HepG2 (cell line): ENCODE measurements around the gene UTS2R. TPM values are rescaled to one million over a fixed set of nuclear protein-coding genes. Genes with fewer than 3 reads are reported as not detected.

Experiments used
- ATAD3A ChIP-seq: sonication (generic); formaldehyde crosslinking; IDR thresholded peaks from 2 replicates; pipeline ENCODE4 v1.4.0; 2020; ENCODE audit warnings: missing genetic modification reagents
- CBX1 ChIP-seq: IDR thresholded peaks from one replicate; pipeline ENCODE4 v1.6.1; 2016; ENCODE audit warnings: antibody characterized with exemption, low read depth
- CCAR2 ChIP-seq: fragments of 200-400 bp; formaldehyde crosslinking; optimal IDR thresholded peaks from 2 replicates; pipeline ENCODE3; 2018; ENCODE audit warnings: low read depth, mild to moderate bottlenecking, low read length, moderate library complexity
- FOXK1 ChIP-seq: sonication (generic); formaldehyde crosslinking; IDR thresholded peaks from 2 replicates; pipeline ENCODE4 v1.4.0; 2020; ENCODE audit warnings: low read depth, missing genetic modification reagents, borderline replicate concordance
- GZF1 ChIP-seq: sonication (generic); formaldehyde crosslinking; IDR thresholded peaks from 2 replicates; pipeline ENCODE4 v1.5.1; 2020; ENCODE audit warnings: mild to moderate bottlenecking, missing genetic modification reagents
- ZBTB7B ChIP-seq: sonication (generic); formaldehyde crosslinking; IDR thresholded peaks from 2 replicates; pipeline ENCODE4 v1.4.0; 2020; ENCODE audit warnings: missing genetic modification reagents
- ZNF460 ChIP-seq: sonication (generic); formaldehyde crosslinking; IDR thresholded peaks from 2 replicates; pipeline ENCODE4 v1.5.1; 2020; ENCODE audit warnings: missing genetic modification reagents, mild to moderate bottlenecking, borderline replicate concordance
- polyA plus RNA-seq, 8 experiments: library from polyadenylated mRNA; depleted of rRNA in 3 of 8; stranded (reverse) in 7 of 8; unstranded in 1 of 8; fragments of >200 nt; fragmentation: Illumina TruSeq in 4 of 8; extraction: Trizol in 4 of 8; gene quantifications; 2 replicates each; pipeline versions ENCODE4 v1.2.1 to v1.2.3, GENCODE V29; 2011 to 2016; ENCODE audit warnings: low read depth in 4 of 8, missing spikeins in 1 of 8, mixed read lengths in 1 of 8; ENCODE audit not compliant: insufficient read depth in 1 of 8
- total RNA-seq, 5 experiments: library from RNA; depleted of rRNA; stranded (reverse); fragments of >200 nt; fragmentation: Illumina TruSeq; extraction: Trizol; gene quantifications; 2 replicates each; pipeline ENCODE4 v1.2.3, GENCODE V29; 2016; ENCODE audit warnings: low read depth in 1 of 5
- TF ChIP-seq, protein P1 (sequence below): sonication (generic); formaldehyde crosslinking; IDR thresholded peaks from 2 replicates; pipeline ENCODE4 v1.4.0; 2020; ENCODE audit warnings: mild to moderate bottlenecking, low read depth, missing genetic modification reagents
- TF ChIP-seq, protein P2 (sequence below): sonication (generic); formaldehyde crosslinking; IDR thresholded peaks from 2 replicates; pipeline ENCODE4 v1.4.0; 2020; ENCODE audit warnings: missing genetic modification reagents
- TF ChIP-seq, protein P3 (sequence below): sonication (generic); formaldehyde crosslinking; IDR thresholded peaks from 2 replicates; pipeline ENCODE4 v1.4.0; 2020; ENCODE audit warnings: missing genetic modification reagents, borderline replicate concordance
- TF ChIP-seq, protein P4 (sequence below): sonication (generic); formaldehyde crosslinking; IDR thresholded peaks from 2 replicates; pipeline ENCODE4 v1.4.0; 2020; ENCODE audit warnings: mild to moderate bottlenecking, missing genetic modification reagents
- TF ChIP-seq, protein P5 (sequence below): sonication (generic); formaldehyde crosslinking; IDR thresholded peaks from 2 replicates; pipeline ENCODE4 v1.8.1; 2023; ENCODE audit warnings: missing genetic modification reagents, mild to moderate bottlenecking, borderline replicate concordance
- TF ChIP-seq, protein P6 (sequence below), 2 experiments: sonication (generic) in 1 of 2; formaldehyde crosslinking in 1 of 2; IDR thresholded peaks; 2 replicates each; pipeline versions ENCODE4 v1.4.0 to v1.6.1; 2018 to 2020; ENCODE audit warnings: missing genetic modification reagents in 2 of 2, borderline replicate concordance in 1 of 2, low read depth in 1 of 2, mild to moderate bottlenecking in 1 of 2, missing biosample characterization in 1 of 2

UTS2R gene
- total and polyA plus RNA-seq, 2 of the 13 experiments (the other 11 are each of a cell fraction or from before 2014, with no cell fraction given) = 0.13 to 0.15 TPM

DNA sequence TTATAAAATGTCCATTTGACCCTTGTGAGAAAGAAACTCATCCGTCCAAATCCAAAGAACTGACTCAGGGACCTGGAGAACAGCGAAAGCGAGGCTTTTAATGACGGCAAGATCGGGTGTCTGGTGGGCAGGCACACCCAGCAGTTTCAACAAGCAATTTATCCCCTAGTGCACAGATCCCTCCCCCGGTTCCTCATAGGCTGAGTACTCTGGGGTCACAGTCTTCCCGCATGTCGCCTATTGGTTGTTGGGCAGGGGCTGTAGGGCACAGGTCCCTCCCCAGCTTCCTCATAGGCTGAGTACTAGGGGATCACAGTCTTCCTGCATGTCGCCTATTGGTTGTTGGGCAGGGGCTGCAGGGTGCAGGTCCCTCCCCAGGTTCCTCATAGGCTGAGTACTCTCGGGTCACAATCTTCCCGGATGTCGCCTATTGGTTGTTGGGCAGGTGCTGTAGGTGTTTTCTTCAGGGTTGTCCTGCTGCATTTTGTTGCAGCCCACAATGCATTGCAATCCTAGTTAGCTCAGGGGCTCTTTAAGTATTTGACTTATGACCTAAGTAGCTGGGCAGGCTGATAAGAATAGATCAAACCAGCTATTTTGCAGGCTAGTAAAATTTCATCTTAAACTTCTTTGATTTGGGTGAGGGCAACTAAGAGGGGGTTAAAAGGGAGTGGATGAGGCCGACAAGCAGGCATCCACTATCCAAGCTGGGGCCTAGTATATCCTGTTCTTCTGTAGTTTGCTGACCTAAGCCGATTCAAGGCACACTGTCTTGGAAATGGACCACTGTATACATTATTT, 3.6 kb upstream of the UTS2R start (continued):
- TF ChIP-seq, protein P1, sequence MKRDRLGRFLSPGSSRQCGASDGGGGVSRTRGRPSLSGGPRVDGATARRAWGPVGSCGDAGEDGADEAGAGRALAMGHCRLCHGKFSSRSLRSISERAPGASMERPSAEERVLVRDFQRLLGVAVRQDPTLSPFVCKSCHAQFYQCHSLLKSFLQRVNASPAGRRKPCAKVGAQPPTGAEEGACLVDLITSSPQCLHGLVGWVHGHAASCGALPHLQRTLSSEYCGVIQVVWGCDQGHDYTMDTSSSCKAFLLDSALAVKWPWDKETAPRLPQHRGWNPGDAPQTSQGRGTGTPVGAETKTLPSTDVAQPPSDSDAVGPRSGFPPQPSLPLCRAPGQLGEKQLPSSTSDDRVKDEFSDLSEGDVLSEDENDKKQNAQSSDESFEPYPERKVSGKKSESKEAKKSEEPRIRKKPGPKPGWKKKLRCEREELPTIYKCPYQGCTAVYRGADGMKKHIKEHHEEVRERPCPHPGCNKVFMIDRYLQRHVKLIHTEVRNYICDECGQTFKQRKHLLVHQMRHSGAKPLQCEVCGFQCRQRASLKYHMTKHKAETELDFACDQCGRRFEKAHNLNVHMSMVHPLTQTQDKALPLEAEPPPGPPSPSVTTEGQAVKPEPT = no peak
- TF ChIP-seq CCAR2 (no peak), FOXK1 (CRISPR knock-in tag) (0 out of 2 replicates have a peak, but pooled peaks have one; percentile 39), ATAD3A (CRISPR knock-in tag) (no peak), ZBTB7B (CRISPR knock-in tag) (0 out of 2 replicates have a peak, but pooled peaks have one; percentile 33), ZNF460 (CRISPR knock-in tag) (no peak), GZF1 (CRISPR knock-in tag) (no peak), CBX1 (peak; percentile 84)
- TF ChIP-seq, protein P2, sequence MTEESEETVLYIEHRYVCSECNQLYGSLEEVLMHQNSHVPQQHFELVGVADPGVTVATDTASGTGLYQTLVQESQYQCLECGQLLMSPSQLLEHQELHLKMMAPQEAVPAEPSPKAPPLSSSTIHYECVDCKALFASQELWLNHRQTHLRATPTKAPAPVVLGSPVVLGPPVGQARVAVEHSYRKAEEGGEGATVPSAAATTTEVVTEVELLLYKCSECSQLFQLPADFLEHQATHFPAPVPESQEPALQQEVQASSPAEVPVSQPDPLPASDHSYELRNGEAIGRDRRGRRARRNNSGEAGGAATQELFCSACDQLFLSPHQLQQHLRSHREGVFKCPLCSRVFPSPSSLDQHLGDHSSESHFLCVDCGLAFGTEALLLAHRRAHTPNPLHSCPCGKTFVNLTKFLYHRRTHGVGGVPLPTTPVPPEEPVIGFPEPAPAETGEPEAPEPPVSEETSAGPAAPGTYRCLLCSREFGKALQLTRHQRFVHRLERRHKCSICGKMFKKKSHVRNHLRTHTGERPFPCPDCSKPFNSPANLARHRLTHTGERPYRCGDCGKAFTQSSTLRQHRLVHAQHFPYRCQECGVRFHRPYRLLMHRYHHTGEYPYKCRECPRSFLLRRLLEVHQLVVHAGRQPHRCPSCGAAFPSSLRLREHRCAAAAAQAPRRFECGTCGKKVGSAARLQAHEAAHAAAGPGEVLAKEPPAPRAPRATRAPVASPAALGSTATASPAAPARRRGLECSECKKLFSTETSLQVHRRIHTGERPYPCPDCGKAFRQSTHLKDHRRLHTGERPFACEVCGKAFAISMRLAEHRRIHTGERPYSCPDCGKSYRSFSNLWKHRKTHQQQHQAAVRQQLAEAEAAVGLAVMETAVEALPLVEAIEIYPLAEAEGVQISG (CRISPR knock-in tag) = no peak
- TF ChIP-seq, protein P3, sequence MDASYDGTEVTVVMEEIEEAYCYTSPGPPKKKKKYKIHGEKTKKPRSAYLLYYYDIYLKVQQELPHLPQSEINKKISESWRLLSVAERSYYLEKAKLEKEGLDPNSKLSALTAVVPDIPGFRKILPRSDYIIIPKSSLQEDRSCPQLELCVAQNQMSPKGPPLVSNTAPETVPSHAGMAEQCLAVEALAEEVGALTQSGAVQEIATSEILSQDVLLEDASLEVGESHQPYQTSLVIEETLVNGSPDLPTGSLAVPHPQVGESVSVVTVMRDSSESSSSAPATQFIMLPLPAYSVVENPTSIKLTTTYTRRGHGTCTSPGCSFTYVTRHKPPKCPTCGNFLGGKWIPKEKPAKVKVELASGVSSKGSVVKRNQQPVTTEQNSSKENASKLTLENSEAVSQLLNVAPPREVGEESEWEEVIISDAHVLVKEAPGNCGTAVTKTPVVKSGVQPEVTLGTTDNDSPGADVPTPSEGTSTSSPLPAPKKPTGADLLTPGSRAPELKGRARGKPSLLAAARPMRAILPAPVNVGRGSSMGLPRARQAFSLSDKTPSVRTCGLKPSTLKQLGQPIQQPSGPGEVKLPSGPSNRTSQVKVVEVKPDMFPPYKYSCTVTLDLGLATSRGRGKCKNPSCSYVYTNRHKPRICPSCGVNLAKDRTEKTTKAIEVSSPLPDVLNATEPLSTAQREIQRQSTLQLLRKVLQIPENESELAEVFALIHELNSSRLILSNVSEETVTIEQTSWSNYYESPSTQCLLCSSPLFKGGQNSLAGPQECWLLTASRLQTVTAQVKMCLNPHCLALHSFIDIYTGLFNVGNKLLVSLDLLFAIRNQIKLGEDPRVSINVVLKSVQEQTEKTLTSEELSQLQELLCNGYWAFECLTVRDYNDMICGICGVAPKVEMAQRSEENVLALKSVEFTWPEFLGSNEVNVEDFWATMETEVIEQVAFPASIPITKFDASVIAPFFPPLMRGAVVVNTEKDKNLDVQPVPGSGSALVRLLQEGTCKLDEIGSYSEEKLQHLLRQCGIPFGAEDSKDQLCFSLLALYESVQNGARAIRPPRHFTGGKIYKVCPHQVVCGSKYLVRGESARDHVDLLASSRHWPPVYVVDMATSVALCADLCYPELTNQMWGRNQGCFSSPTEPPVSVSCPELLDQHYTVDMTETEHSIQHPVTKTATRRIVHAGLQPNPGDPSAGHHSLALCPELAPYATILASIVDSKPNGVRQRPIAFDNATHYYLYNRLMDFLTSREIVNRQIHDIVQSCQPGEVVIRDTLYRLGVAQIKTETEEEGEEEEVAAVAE (CRISPR knock-in tag) = peak; percentile 67
- TF ChIP-seq, protein P4, sequence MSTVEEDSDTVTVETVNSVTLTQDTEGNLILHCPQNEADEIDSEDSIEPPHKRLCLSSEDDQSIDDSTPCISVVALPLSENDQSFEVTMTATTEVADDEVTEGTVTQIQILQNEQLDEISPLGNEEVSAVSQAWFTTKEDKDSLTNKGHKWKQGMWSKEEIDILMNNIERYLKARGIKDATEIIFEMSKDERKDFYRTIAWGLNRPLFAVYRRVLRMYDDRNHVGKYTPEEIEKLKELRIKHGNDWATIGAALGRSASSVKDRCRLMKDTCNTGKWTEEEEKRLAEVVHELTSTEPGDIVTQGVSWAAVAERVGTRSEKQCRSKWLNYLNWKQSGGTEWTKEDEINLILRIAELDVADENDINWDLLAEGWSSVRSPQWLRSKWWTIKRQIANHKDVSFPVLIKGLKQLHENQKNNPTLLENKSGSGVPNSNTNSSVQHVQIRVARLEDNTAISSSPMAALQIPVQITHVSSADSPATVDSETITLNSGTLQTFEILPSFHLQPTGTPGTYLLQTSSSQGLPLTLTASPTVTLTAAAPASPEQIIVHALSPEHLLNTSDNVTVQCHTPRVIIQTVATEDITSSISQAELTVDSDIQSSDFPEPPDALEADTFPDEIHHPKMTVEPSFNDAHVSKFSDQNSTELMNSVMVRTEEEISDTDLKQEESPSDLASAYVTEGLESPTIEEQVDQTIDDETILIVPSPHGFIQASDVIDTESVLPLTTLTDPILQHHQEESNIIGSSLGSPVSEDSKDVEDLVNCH (CRISPR knock-in tag) = no peak
- TF ChIP-seq, protein P5, sequence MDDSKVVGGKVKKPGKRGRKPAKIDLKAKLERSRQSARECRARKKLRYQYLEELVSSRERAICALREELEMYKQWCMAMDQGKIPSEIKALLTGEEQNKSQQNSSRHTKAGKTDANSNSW (CRISPR knock-in tag) = no peak
- TF ChIP-seq, protein P6, sequence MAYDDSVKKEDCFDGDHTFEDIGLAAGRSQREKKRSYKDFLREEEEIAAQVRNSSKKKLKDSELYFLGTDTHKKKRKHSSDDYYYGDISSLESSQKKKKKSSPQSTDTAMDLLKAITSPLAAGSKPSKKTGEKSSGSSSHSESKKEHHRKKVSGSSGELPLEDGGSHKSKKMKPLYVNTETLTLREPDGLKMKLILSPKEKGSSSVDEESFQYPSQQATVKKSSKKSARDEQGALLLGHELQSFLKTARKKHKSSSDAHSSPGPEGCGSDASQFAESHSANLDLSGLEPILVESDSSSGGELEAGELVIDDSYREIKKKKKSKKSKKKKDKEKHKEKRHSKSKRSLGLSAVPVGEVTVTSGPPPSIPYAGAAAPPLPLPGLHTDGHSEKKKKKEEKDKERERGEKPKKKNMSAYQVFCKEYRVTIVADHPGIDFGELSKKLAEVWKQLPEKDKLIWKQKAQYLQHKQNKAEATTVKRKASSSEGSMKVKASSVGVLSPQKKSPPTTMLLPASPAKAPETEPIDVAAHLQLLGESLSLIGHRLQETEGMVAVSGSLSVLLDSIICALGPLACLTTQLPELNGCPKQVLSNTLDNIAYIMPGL (CRISPR knock-in tag; IDR thresholded peaks at IDR 0.05; ENCODE audit: borderline replicate concordance in 1 of 2, low read depth in 1 of 2) = 0 out of 4 replicates have a peak, but pooled peaks of 1 of the 2 experiments have one; percentile 24
